ENCODE results near the gene TSFM. TPM values are rescaled to one million over a fixed set of nuclear protein-coding genes. Genes with fewer than 3 reads are reported as not detected.

Gene TSFM
- 52.4 TPM for total RNA-seq
- long read RNA-seq, transcript TSFM-204 (6 exons, 2,192 nt) = major isoform, 56 of 68 reads
- long read RNA-seq, partial matches to known transcripts = 1 of 68 reads
- long read RNA-seq, other reads (novel, unspliced or antisense) = 4 of 68 reads

- DNase-seq = peak; percentile 99
- ATAC-seq = peak; percentile 96
- intact Hi-C loops (cut with micrococcal nuclease) = no loop called here
Measured at GRCh38 chr12:57782608-57783465, at the start of gene TSFM. Gene TSFM, plus strand, starts transcription at chr12:57782787. Its CDS starts 15 bp downstream, at chr12:57782802.

GRCh38 chr12:57733928-57734327 lies 48.7 kb upstream of the TSFM start:
- ATAC-seq = no peak
- intact Hi-C loops (cut with micrococcal nuclease) = no loop called here
- no peak for DNase-seq

- DNase-seq = no peak
- ATAC-seq = no peak
- intact Hi-C loops (cut with micrococcal nuclease) = no loop called here
Measured at GRCh38 chr12:57734591-57734990, 48.0 kb upstream of the TSFM start.

GRCh38 chr12:57735198-57735855 lies 47.3 kb upstream of the TSFM start:
- no peak for DNase-seq
- no peak for ATAC-seq
- intact Hi-C loops (cut with micrococcal nuclease) = no loop called here

GRCh38 chr12:57735952-57736740 lies 46.4 kb upstream of the TSFM start:
- intact Hi-C loops (cut with micrococcal nuclease) = no loop called here
- DNase-seq (peak; percentile 63), ATAC-seq (peak; percentile 55)

GRCh38 chr12:57736741-57737466 lies 45.7 kb upstream of the TSFM start:
- DNase-seq = no peak
- no peak for ATAC-seq
- intact Hi-C loops (cut with micrococcal nuclease) = no loop called here

DNA sequence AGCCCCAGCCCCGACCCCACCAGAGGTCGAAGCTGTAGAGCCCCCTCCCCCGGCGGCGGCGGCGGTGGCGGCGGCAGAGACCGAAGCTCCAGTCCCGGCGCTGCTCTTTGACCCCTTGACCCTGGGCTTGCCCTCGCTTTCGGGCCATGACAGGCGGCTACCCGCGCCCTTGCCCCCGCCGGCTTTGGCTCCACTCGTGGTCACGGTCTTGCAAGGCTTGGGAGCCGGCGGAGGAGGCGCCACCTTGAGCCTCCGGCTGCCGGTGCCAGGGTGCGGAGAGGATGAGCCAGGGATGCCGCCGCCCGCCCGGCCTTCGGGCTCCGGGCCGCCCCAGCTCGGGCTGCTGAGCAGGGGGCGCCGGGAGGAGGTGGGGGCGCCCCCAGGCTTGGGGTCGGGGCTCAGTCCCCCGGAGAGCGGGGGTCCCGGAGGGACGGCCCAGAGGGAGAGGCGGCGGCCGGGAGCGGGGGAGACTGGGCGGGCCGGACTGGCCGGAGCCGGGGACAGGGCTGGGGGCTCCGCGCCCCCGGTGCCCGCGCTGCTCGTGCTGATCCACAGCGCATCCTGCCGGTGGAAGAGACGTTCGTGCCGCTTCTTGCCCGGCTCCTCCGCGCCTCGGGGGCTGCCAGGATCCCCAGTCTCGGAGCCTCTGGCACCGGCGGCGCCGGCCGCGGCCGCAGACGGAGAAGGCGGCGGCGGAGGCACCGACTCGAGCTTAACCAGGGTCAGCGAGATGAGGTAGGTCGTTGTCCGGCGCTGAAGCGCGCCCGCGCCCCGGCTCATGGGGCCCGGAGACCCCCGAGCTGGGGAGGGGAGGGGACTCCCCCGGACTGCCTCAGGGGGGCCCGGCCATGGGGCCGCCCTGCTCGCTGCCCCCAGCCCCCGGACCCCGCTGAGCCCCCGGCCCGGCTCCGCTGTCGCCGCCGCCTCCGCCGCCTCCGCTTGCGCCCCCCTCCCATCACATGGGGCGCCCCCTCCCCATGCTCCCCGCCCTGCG lies 44.8 kb upstream of the TSFM start:
- DNase-seq (no peak), ATAC-seq (no peak)
- intact Hi-C loops (cut with micrococcal nuclease) = no loop called here

- no peak for ATAC-seq
- no peak for DNase-seq
- intact Hi-C loops (cut with micrococcal nuclease) = no loop called here
Measured at GRCh38 chr12:57738661-57739237, 43.8 kb upstream of the TSFM start, which contains the start of gene AGAP2. Gene AGAP2, minus strand, starts transcription at chr12:57738742. Its CDS starts 496 bp downstream, at chr12:57738246.

GRCh38 chr12:57739387-57739786 lies 43.2 kb upstream of the TSFM start:
- intact Hi-C loops (cut with micrococcal nuclease) = no loop called here
- ATAC-seq (no peak), DNase-seq (no peak)

DNA sequence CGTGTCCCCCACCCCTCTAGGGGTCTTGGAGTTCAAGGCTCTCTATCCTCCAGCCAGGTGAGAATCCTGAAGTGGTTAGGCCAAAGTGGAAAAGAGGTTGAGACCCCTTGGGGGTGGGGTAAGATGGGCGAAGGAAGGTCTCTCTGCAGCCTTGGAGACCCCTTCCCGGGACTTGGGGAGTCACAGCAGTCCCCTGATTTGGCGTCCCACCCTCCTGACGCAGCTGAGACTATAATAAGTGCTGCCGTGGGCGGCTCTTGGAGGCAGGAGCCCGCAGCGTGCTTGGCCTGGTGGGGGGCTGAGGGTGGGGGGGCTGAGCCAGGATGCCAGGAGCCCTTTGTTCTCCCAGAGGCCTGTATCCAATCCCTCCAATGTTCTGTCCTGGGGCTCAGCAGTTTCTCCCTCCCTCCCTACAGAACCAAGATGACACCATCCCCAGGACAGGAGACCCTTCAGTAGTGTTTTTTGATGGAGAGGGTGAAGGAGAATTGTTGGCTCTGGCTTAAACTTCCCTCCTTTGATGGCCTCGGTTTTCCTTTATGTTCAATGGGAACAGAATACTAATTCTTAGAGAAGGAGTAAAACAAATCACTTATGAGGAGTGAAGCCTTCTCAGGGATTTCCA lies 42.6 kb upstream of the TSFM start:
- DNase-seq = no peak
- intact Hi-C loops (cut with micrococcal nuclease) = no loop called here
- ATAC-seq = no peak

DNA sequence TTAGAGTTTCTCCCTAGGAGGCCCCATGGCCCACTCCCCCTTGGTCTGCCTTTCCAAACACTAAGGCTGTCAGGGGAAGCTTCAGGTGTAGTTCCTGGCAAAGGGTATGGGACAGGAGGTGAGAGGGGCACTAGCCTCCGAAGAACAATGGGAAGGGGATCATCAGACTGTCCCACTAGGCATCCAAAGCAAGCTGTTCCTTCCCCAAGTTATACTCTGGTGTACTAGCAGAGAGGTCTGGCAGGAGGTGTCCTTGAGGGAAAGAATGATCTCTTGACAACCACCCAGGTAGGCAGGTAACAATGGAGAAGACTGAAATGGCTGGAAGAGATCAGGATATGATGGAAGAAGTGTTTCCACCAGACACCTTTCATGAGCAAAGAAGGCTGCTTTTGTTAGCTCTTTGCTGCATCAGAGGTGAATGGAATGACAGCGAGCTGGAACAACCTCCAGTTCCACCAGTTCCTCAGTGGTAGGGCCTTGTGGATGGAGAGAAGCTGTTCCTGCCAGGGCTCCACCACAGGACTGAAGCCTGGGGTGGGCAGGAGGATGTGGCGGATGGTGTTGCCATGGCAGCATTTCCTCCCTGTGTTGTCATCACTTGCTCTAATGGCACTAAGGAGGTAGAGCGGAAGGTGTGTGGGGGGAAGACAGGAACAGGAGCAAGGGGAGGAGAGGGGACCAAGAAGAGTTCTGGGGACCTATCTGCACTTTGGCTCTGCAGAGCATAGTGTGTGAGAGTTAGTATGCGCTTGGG lies 41.8 kb upstream of the TSFM start:
- ATAC-seq = no peak

DNA sequence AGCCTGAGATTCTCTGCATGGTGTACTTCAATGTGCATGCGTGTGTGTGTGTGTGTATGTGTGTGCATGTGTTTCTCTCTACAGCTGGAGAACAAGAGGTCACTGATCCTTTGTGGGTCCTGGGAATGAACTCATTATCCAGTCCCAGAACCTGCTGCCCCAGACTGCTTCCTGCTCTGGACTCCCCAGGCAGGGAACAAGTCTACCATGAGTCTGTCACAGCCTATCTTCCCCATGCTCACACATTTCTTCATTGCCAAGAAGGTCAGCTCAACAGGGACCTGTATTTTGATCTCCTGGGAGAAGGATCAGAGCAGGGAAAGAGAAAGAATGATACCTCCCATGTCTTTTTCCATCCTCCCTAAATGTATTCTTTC lies 41.2 kb upstream of the TSFM start:
- DNase-seq (no peak), ATAC-seq (peak; percentile 4)
- intact Hi-C loops (cut with micrococcal nuclease) = no loop called here

More for the DNA sequence above, 41.8 kb upstream of the TSFM start:
- no peak for DNase-seq
- intact Hi-C loops (cut with micrococcal nuclease) = no loop called here

DNA sequence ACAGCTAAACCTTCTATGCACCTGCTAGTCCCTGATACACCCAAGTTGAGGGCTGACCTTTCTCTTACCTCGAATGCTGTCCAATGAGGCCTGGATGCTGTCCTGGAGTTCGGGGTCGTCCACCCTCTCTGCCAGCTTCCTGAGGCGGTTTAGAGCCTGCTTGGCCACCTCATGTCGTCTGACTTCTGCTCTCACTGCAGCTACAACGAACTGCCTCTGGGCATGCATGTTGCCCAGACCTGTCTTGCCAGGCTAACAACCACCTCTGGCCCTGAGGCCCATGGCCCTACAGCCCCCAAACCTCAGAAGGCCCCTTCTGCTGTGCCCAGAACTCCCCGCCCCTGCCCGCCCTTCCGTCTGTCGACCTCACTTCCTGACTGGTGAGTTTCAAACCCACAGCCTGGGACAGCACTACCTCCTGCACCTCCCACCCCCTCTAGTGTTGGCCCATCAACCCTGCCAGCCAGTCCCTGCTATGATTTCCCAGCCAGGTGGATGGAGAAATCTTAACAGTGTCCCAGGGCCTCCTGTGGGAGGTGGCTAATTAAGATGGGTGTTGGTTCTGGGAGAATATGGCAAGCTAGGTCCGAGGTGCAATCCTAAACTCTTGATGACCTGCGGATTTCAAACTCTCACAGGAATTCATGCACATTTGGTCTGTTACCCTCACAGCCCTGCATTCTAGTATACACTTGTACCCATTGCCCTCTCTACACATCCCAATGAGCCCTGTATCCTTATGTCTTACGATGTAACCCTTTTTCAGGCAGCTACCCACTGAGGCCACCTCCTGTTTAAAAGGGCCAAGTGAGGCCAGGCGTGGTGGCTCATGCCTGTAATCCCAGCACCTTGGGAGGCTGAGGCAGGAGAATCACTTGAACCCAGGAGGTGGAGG lies 40.5 kb upstream of the TSFM start:
- ATAC-seq (no peak), DNase-seq (no peak)
- intact Hi-C loops (cut with micrococcal nuclease) = no loop called here

- no peak for DNase-seq
- no peak for ATAC-seq
- intact Hi-C loops (cut with micrococcal nuclease) = no loop called here
Measured at GRCh38 chr12:57743769-57744168, 38.8 kb upstream of the TSFM start.

- ATAC-seq (peak; percentile 58), DNase-seq (peak; percentile 73)
- intact Hi-C loops (cut with micrococcal nuclease) = no loop called here
Measured at GRCh38 chr12:57744194-57744776, 38.3 kb upstream of the TSFM start.

All from left ventricle myocardium superior (tissue), 1 donor.